HG03575 (cell line): ENCODE measurements around the gene IQGAP2.
A peak's percentile ranks its signal among the peaks of the same experiment; 100 is the strongest.

ENCODE experiments used
- ATAC-seq: cut with Tn5 transposase; IDR thresholded peaks from one replicate; pipeline ENCODE4 v1.9.1; 2021; ENCODE audit not compliant: unreplicated experiment, insufficient number of reproducible peaks, low FRiP score; ENCODE audit errors: extremely low read depth

IQGAP2 gene

GRCh38 chr5:76380346-76381066 lies 22.6 kb upstream of the IQGAP2 start:
- ATAC-seq = no peak

- ATAC-seq = no peak
Observed at GRCh38 chr5:76383126-76383832, 19.8 kb upstream of the IQGAP2 start.

- no peak for ATAC-seq
Observed at GRCh38 chr5:76384189-76384588, 18.9 kb upstream of the IQGAP2 start.

GRCh38 chr5:76384705-76385104 lies 18.4 kb upstream of the IQGAP2 start:
- no peak for ATAC-seq

GRCh38 chr5:76385540-76385939 lies 17.5 kb upstream of the IQGAP2 start:
- no peak for ATAC-seq

GRCh38 chr5:76386360-76386759 lies 16.7 kb upstream of the IQGAP2 start:
- no peak for ATAC-seq

GRCh38 chr5:76388236-76388635 lies 14.8 kb upstream of the IQGAP2 start:
- ATAC-seq = no peak

- no peak for ATAC-seq
Observed at GRCh38 chr5:76388791-76389512, 14.1 kb upstream of the IQGAP2 start.

GRCh38 chr5:76389513-76390154 lies 13.5 kb upstream of the IQGAP2 start:
- no peak for ATAC-seq

GRCh38 chr5:76391014-76391413 lies 12.1 kb upstream of the IQGAP2 start:
- no peak for ATAC-seq

GRCh38 chr5:76393035-76393680 lies 9.9 kb upstream of the IQGAP2 start:
- no peak for ATAC-seq

GRCh38 chr5:76397200-76397599 lies 5.9 kb upstream of the IQGAP2 start:
- ATAC-seq = no peak

- no peak for ATAC-seq
Observed at GRCh38 chr5:76399268-76399667, 3.8 kb upstream of the IQGAP2 start.

- ATAC-seq = no peak
Observed at GRCh38 chr5:76400466-76400865, 2.6 kb upstream of the IQGAP2 start.

- no peak for ATAC-seq
Observed at GRCh38 chr5:76401801-76402250, 1.3 kb upstream of the IQGAP2 start.

- peak; percentile 24 for ATAC-seq
Observed at GRCh38 chr5:76402251-76402885, 717 bp upstream of the IQGAP2 start.

- no peak for ATAC-seq
Observed at GRCh38 chr5:76403766-76404222, 709 bp downstream of the IQGAP2 start.
